Adrenal gland (tissue), 12 donors: ENCODE results near the gene RNF148. TPM values are rescaled to one million over a fixed set of nuclear protein-coding genes. Genes with fewer than 3 reads are reported as not detected.

ENCODE experiments used
- DNase-seq, 7 donors: peaks; one replicate each; pipeline ENCODE4 v3.0.0-alpha.2; 2019 to 2020
- H3K27ac ChIP-seq, 5 donors: fragments of 200-600 bp; sonication (generic) in 4 of 5; 1 replicate in 3 of 5; 2 replicates in 2 of 5; pipeline versions ENCODE4 v1.5.1 to v1.8.0; 2016 to 2020; ENCODE audit warnings: mild to moderate bottlenecking in 1 of 5
- H3K27me3 ChIP-seq: fragments of 200-600 bp; 2 replicates; pipeline ENCODE4 v1.8.0; 2021
- H3K36me3 ChIP-seq, 2 donors: fragments of 200-600 bp; replicated peaks in 1 of 2; 1 replicate in 1 of 2; 2 replicates in 1 of 2; pipeline versions ENCODE4 v1.5.1 to v1.8.0; 2018 to 2022
- H3K4me1 ChIP-seq, 2 donors: fragments of 200-600 bp; replicated peaks in 1 of 2; 1 replicate in 1 of 2; 2 replicates in 1 of 2; pipeline versions ENCODE4 v1.5.1 to v1.8.0; 2018 to 2021
- H3K4me3 ChIP-seq, 4 donors: fragments of 200-600 bp; sonication (generic) in 3 of 4; one replicate each; pipeline ENCODE4 v1.5.1; 2016 to 2018
- H3K9me3 ChIP-seq, 3 donors: fragments of 200-600 bp; sonication (generic) in 1 of 3; replicated peaks in 1 of 3; 1 replicate in 2 of 3; 2 replicates in 1 of 3; pipeline versions ENCODE4 v1.5.1 to v1.8.0; 2016 to 2021
- CTCF ChIP-seq, 6 experiments: fragments of 450-650 bp in 4 of 6; fragments of 200-600 bp in 2 of 6; sonication (generic) in 1 of 6; IDR thresholded peaks; 1 replicate in 5 of 6; 2 replicates in 1 of 6; pipeline versions ENCODE4 v1.5.1 to v1.8.0; 2016 to 2021; ENCODE audit warnings: antibody characterized with exemption in 6 of 6, mild to moderate bottlenecking in 2 of 6, moderate library complexity in 1 of 6
- POLR2A ChIP-seq, 2 donors: fragments of 450-650 bp; IDR thresholded peaks; one replicate each; pipeline ENCODE4 v1.6.1; 2017; ENCODE audit warnings: antibody characterized with exemption in 2 of 2, mild to moderate bottlenecking in 2 of 2, moderate library complexity in 1 of 2
- WGBS, 4 donors: extraction: QIAGEN DNeasy Blood & Tissue Kit in 2 of 4; methylation state at CpG; one replicate each; pipeline versions ENCODE4 v1.1.5 to v1.1.7; 2013 to 2017; 5-methylcytosine and 5-hydroxymethylcytosine counted together
- intact Hi-C, 2 donors: fragments of 100-400 bp; cut with DNase I; formaldehyde crosslinking; loops; one replicate each; pipeline versions ENCODE4 v1.14.1 to v1.15.0; 2022 to 2023
- polyA plus RNA-seq, 3 donors: library from polyadenylated mRNA; stranded (reverse); fragments of 200-250 nt in 2 of 3; fragments of 350-450 nt in 1 of 3; fragmentation: Illumina TruSeq in 1 of 3; extraction: RNeasy Lipid Tissue Mini Kit (QIAGEN cat#74804) in 1 of 3; gene quantifications; one replicate each; pipeline ENCODE4 v1.2.3, GENCODE V29; 2013 to 2014
- total RNA-seq, 9 donors: library from RNA; depleted of rRNA in 4 of 9; stranded (reverse); fragments of >200 nt in 4 of 9; fragments of 120-200 nt in 1 of 9; fragmentation: NEBNext Ultra II Directional in 1 of 9; extraction: Animal tissue kit (Norgen Biotek cat#: 25700) in 1 of 9; gene quantifications; one replicate each; pipeline versions ENCODE4 v1.1.0 to v1.2.4, GENCODE V29; 2013 to 2023
- donor health status: healthy with polysubstance abuse.
- donor health status: Bipolar disorder and iron deficiency.
- donor health status: DM: yes; HTN: yes; CAD: no.
- donor health status: DM: no; HTN: no; CAD: no.
- donor health status: DM: no; HTN: no; CAD: no.
- donor health status: DM: yes; HTN: yes; CAD: no.

RNF148 gene
- total and polyA plus RNA-seq, 12 donors, result 0.20 to 5.0 (median 0.76) TPM; not detected in 1

GRCh38 chr7:122743211-122743610, 40.5 kb upstream of the RNF148 start:
- Histone ChIP-seq H3K4me1 (no peaks in the 10 kb centered on the region), H3K4me3 (no peak overlapping the region), H3K27ac (no peak overlapping the region), H3K36me3 (no peaks in the 10 kb centered on the region), H3K9me3 (no peaks in the 10 kb centered on the region), H3K27me3 (no peaks in the 10 kb centered on the region)
- TF ChIP-seq POLR2A (IDR thresholded peaks at IDR 0.05) (no peak), CTCF (IDR thresholded peaks at IDR 0.05) (no peak)
- intact Hi-C loops, result no loop called here
- no peak for DNase-seq

GRCh38 chr7:122738947-122739346, 36.2 kb upstream of the RNF148 start:
- H3K36me3 ChIP-seq, result no peaks in the 10 kb centered on the region
- H3K4me3 ChIP-seq, result no peak overlapping the region
- intact Hi-C loops, result no loop called here
- no peak overlapping the region for H3K27ac ChIP-seq
- no peaks in the 10 kb centered on the region for H3K27me3 ChIP-seq
- no peak for DNase-seq
- TF ChIP-seq POLR2A (IDR thresholded peaks at IDR 0.05) (no peak), CTCF (IDR thresholded peaks at IDR 0.05) (no peak)
- no peaks in the 10 kb centered on the region for H3K9me3 ChIP-seq
- 85 to 89% (median 88%) methylated on average over 2 of the region's 2 CpGs for WGBS, 4 donors
- no peaks in the 10 kb centered on the region for H3K4me1 ChIP-seq

- no peaks in the 10 kb centered on the region for H3K9me3 ChIP-seq
- DNase-seq, result no peak
- 91 to 96% (median 95%) methylated on average over 1 of the region's 1 CpG for WGBS, 4 donors
- H3K27ac ChIP-seq, result no peak overlapping the region
- H3K4me3 ChIP-seq, result no peak overlapping the region
- no peaks in the 10 kb centered on the region for H3K36me3 ChIP-seq
- TF ChIP-seq POLR2A (IDR thresholded peaks at IDR 0.05) (no peak), CTCF (IDR thresholded peaks at IDR 0.05) (no peak)
- no peaks in the 10 kb centered on the region for H3K27me3 ChIP-seq
- H3K4me1 ChIP-seq, result no peaks in the 10 kb centered on the region
- intact Hi-C loops, result no loop called here
These were observed 33.5 kb upstream of the RNF148 start for GRCh38 chr7:122736183-122736582.

GRCh38 chr7:122727759-122728158, 25.0 kb upstream of the RNF148 start:
- Histone ChIP-seq H3K4me3 (no peak overlapping the region), H3K27me3 (no peaks in the 10 kb centered on the region), H3K27ac (no peak overlapping the region), H3K36me3 (no peaks in the 10 kb centered on the region), H3K9me3 (no peaks in the 10 kb centered on the region), H3K4me1 (no peaks in the 10 kb centered on the region)
- WGBS, 4 donors, result 73 to 82% (median 79%) methylated on average over 1 of the region's 1 CpG
- TF ChIP-seq CTCF (IDR thresholded peaks at IDR 0.05), result no peak
- TF ChIP-seq POLR2A (IDR thresholded peaks at IDR 0.05), result no peak
- intact Hi-C loops, result no loop called here
- DNase-seq, result no peak
